Transverse colon (tissue), 4 donors: Measurements from ENCODE around the gene RPL13A.

ENCODE experiments used
- EP300 ChIP-seq: sonication (generic); formaldehyde crosslinking; IDR thresholded peaks from one replicate; pipeline ENCODE4 v1.6.1; 2017; ENCODE audit warnings: antibody characterized with exemption, low read depth
- POLR2A ChIP-seq: fragments of 450-650 bp; IDR thresholded peaks from one replicate; pipeline ENCODE4 v1.6.1; 2016; ENCODE audit warnings: antibody characterized with exemption, mild to moderate bottlenecking, moderate library complexity
- POLR2AphosphoS5 ChIP-seq, 3 donors: sonication (generic); formaldehyde crosslinking; IDR thresholded peaks; one replicate each; pipeline ENCODE4 v1.6.1; 2016; ENCODE audit warnings: antibody characterized with exemption in 3 of 3
- TF ChIP-seq, protein P1 (sequence below), 5 experiments: fragments of 200-600 bp in 3 of 5; fragments of 450-650 bp in 2 of 5; sonication (generic) in 3 of 5; IDR thresholded peaks; 1 replicate in 2 of 5; 2 replicates in 3 of 5; pipeline ENCODE4 v1.5.1; 2016 to 2017; ENCODE audit warnings: antibody characterized with exemption in 5 of 5, inconsistent platforms in 3 of 5, mild to moderate bottlenecking in 2 of 5, moderate library complexity in 1 of 5

DNA sequence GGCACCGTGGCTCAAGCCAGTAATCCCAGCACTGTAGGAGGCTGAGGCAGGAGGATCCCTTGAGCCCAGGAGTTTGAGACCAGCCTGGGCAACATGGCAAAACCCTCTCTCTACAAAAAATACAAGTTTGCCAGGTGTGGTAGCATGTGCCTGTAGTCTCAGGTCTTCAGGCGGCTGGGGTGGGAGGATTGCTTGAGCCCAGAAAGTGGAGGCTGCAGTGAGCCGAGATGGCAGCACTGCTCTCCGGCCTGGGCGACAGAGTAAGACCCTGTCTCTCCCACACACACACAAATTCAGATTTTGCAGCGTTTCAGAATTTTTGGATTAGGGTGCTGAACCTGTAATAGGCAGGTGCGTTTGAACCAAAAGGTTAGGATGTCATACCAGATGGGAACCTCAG, 11.1 kb downstream of the RPL13A start:
- TF ChIP-seq POLR2A, result no peak
- no peak for TF ChIP-seq POLR2AphosphoS5 (IDR thresholded peaks at IDR 0.05)
- TF ChIP-seq, protein P1, sequence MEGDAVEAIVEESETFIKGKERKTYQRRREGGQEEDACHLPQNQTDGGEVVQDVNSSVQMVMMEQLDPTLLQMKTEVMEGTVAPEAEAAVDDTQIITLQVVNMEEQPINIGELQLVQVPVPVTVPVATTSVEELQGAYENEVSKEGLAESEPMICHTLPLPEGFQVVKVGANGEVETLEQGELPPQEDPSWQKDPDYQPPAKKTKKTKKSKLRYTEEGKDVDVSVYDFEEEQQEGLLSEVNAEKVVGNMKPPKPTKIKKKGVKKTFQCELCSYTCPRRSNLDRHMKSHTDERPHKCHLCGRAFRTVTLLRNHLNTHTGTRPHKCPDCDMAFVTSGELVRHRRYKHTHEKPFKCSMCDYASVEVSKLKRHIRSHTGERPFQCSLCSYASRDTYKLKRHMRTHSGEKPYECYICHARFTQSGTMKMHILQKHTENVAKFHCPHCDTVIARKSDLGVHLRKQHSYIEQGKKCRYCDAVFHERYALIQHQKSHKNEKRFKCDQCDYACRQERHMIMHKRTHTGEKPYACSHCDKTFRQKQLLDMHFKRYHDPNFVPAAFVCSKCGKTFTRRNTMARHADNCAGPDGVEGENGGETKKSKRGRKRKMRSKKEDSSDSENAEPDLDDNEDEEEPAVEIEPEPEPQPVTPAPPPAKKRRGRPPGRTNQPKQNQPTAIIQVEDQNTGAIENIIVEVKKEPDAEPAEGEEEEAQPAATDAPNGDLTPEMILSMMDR (IDR thresholded peaks at IDR 0.05), result no peak
- no peak for TF ChIP-seq EP300
